K562 (cell line): ENCODE measurements around the gene EEF1AKMT4. TPM values are rescaled to one million over a fixed set of nuclear protein-coding genes. Genes with fewer than 3 reads are reported as not detected.

ENCODE experiments used
- BCLAF1 ChIP-seq, 2 experiments: fragments of 450-650 bp in 1 of 2; IDR thresholded peaks; 2 replicates each; pipeline ENCODE4 v1.6.1; 2011 to 2017; ENCODE audit warnings: low read depth in 2 of 2, antibody characterized with exemption in 1 of 2, borderline replicate concordance in 1 of 2, low read length in 1 of 2, mild to moderate bottlenecking in 1 of 2, mixed read lengths in 1 of 2; ENCODE audit not compliant: control insufficient read depth in 1 of 2
- CLOCK ChIP-seq: fragments of 250-450 bp; sonication (Bioruptor Pico); IDR thresholded peaks from 2 replicates; pipeline ENCODE4 v1.4.0; 2020; ENCODE audit warnings: mild to moderate bottlenecking, moderate library complexity, borderline replicate concordance
- FOXJ2 ChIP-seq: fragments of 200-800 bp; sonication (Bioruptor generic); IDR thresholded peaks from 2 replicates; pipeline ENCODE4 v1.6.1; 2016; ENCODE audit warnings: missing genetic modification characterization, missing compliant biosample characterization
- JUN ChIP-seq, 2 experiments: sonication (generic) in 1 of 2; formaldehyde crosslinking in 1 of 2; IDR thresholded peaks; 2 replicates each; pipeline versions ENCODE4 v1.6.1 to v1.8.0; 2012 to 2022; ENCODE audit warnings: borderline replicate concordance in 2 of 2, mild to moderate bottlenecking in 2 of 2, improper control_type of control experiment in 1 of 2, low read depth in 1 of 2, low read length in 1 of 2, missing genetic modification reagents in 1 of 2
- L3MBTL2 ChIP-seq: fragments of 450-650 bp; IDR thresholded peaks from 2 replicates; pipeline ENCODE4 v1.6.1; 2016; ENCODE audit warnings: mild to moderate bottlenecking, moderate library complexity
- MECOM ChIP-seq: fragments of 250-450 bp; sonication (Bioruptor Pico); IDR thresholded peaks from 2 replicates; pipeline ENCODE4 v1.8.0; 2022; ENCODE audit warnings: inconsistent platforms
- PCBP2 ChIP-seq: fragments of 200-400 bp; formaldehyde crosslinking; IDR thresholded peaks from 2 replicates; pipeline ENCODE4 v1.6.1; 2018; ENCODE audit warnings: low read length, low read depth, mild to moderate bottlenecking, moderate library complexity; ENCODE audit not compliant: poor library complexity, severe bottlenecking
- TGIF2 ChIP-seq: sonication (generic); formaldehyde crosslinking; IDR thresholded peaks from 2 replicates; pipeline ENCODE4 v1.8.1; 2022; ENCODE audit warnings: mild to moderate bottlenecking, missing genetic modification reagents, moderate library complexity
- USF1 ChIP-seq: sonication (generic); formaldehyde crosslinking; IDR thresholded peaks from 2 replicates; pipeline ENCODE4 v1.9.0; 2022; ENCODE audit warnings: mild to moderate bottlenecking, missing genetic modification reagents
- ZNF146 ChIP-seq: IDR thresholded peaks from one replicate; pipeline ENCODE4 v1.6.1; 2018; ENCODE audit warnings: missing compliant biosample characterization; ENCODE audit not compliant: unreplicated experiment
- ZNF609 ChIP-seq: sonication (generic); formaldehyde crosslinking; IDR thresholded peaks from 2 replicates; pipeline ENCODE4 v1.8.1; 2023; ENCODE audit warnings: missing genetic modification reagents, mild to moderate bottlenecking, borderline replicate concordance
- ZNF668 ChIP-seq: fragments of 250-450 bp; sonication (Bioruptor Pico); IDR thresholded peaks from 2 replicates; pipeline ENCODE4 v1.8.0; 2022; ENCODE audit warnings: mild to moderate bottlenecking, inconsistent platforms
- polyA plus RNA-seq, 8 experiments: library from polyadenylated mRNA; depleted of rRNA in 4 of 8; stranded (reverse) in 5 of 8; unstranded in 3 of 8; fragments of >200 nt; fragmentation: Nextera tagmentation in 2 of 8; fragmentation: Illumina TruSeq in 1 of 8; extraction: Ambion mirVana in 2 of 8; extraction: Trizol in 1 of 8; gene quantifications; 2 replicates each; pipeline versions ENCODE4 v1.2.1 to v1.2.3, GENCODE V29; 2011 to 2014; ENCODE audit warnings: inconsistent platforms in 1 of 8, missing spikeins in 1 of 8
- total RNA-seq, 7 experiments: library from RNA; depleted of rRNA in 6 of 7; stranded (reverse); fragments of >200 nt in 6 of 7; fragmentation: Illumina TruSeq in 2 of 7; extraction: Trizol in 2 of 7; gene quantifications; 2 replicates each; pipeline versions ENCODE4 v1.2.1 to v1.2.3, GENCODE V29; 2011 to 2021; ENCODE audit warnings: low replicate concordance in 1 of 7

EEF1AKMT4 gene
- total and polyA plus RNA-seq, 9 of the 15 experiments (the other 6 are each of a cell fraction or from before 2014, with no cell fraction given), result 10.3 to 49.4 (median 18.9) TPM

GRCh38 chr3:184248454-184249411, 739 bp upstream of the EEF1AKMT4 start, which contains the start of gene ALG3 (continued):
- TF ChIP-seq BCLAF1 (IDR thresholded peaks at IDR 0.05; ENCODE audit: borderline replicate concordance in 1 of 2, control insufficient read depth in 1 of 2, low read depth in 2 of 2, low read length in 1 of 2) (peak in 1 of 2 experiments; percentile 84; a peak in 1 of 4 replicates), TGIF2 (CRISPR knock-in tag) (no peak), JUN (IDR thresholded peaks at IDR 0.05; ENCODE audit: borderline replicate concordance, low read depth, low read length) (peak; percentile 51; the same call in 1 of the 2 replicates), JUN (CRISPR knock-in tag; IDR thresholded peaks at IDR 0.05; ENCODE audit: borderline replicate concordance) (0 out of 2 replicates have a peak, but pooled peaks have one; percentile 21), USF1 (CRISPR knock-in tag) (no peak), ZNF668 (no peak), PCBP2 (no peak), L3MBTL2 (no peak), FOXJ2 (tag) (no peak), ZNF146 (CRISPR knock-in tag) (peak; percentile 25), ZNF609 (CRISPR knock-in tag) (no peak), CLOCK (no peak), MECOM (CRISPR knock-in tag) (no peak)
